GM23338 (cell line): ENCODE results near the gene SIRPB1. TPM values are rescaled to one million over a fixed set of nuclear protein-coding genes. Genes with fewer than 3 reads are reported as not detected.

Source experiments
- ATAC-seq: fragments of 200-7000 bp; cut with Tn5 transposase; 3 replicates; pipeline ENCODE4 v1.9.1; 2020
- DNase-seq: peaks from one replicate; pipeline ENCODE4 v3.0.0-alpha.2; 2015; ENCODE audit warnings: low spot score
- H2AFZ ChIP-seq: fragments of 200-600 bp; sonication (generic); 2 replicates; pipeline ENCODE4 v1.8.0; 2016; ENCODE audit warnings: antibody characterized with exemption, mild to moderate bottlenecking, moderate library complexity
- H3F3A ChIP-seq: fragments of 200-600 bp; sonication (generic); replicated peaks from 2 replicates; pipeline ENCODE4 v1.8.0; 2017; ENCODE audit warnings: antibody characterized with exemption, mixed run types, low read depth
- H3K27ac ChIP-seq: fragments of 200-600 bp; sonication (generic); 2 replicates; pipeline ENCODE4 v1.6.1; 2016; ENCODE audit warnings: low read depth
- H3K27me3 ChIP-seq: fragments of 200-600 bp; sonication (generic); 2 replicates; pipeline ENCODE4 v1.8.0; 2016; ENCODE audit warnings: mild to moderate bottlenecking, mixed run types, moderate library complexity; ENCODE audit not compliant: insufficient read depth
- H3K36me3 ChIP-seq: fragments of 200-600 bp; sonication (generic); 2 replicates; pipeline ENCODE4 v1.8.0; 2016; ENCODE audit warnings: mild to moderate bottlenecking; ENCODE audit not compliant: insufficient read depth
- H3K4me1 ChIP-seq: fragments of 200-600 bp; sonication (generic); 2 replicates; pipeline ENCODE4 v1.8.0; 2016; ENCODE audit warnings: mild to moderate bottlenecking, moderate library complexity; ENCODE audit not compliant: insufficient read depth
- H3K4me2 ChIP-seq: fragments of 200-600 bp; sonication (generic); 2 replicates; pipeline ENCODE4 v1.7.1; 2017; ENCODE audit warnings: mixed run types
- H3K4me3 ChIP-seq: fragments of 200-600 bp; sonication (generic); 2 replicates; pipeline ENCODE4 v1.6.1; 2016; ENCODE audit warnings: mixed run types
- H3K79me2 ChIP-seq: fragments of 200-600 bp; sonication (generic); replicated peaks from 2 replicates; pipeline ENCODE4 v1.8.0; 2017; ENCODE audit warnings: mild to moderate bottlenecking; ENCODE audit not compliant: insufficient read depth
- H3K9me2 ChIP-seq: fragments of 200-600 bp; sonication (generic); 2 replicates; pipeline ENCODE4 v1.8.0; 2017; ENCODE audit not compliant: insufficient read depth
- H4K20me1 ChIP-seq: fragments of 200-600 bp; sonication (generic); replicated peaks from 2 replicates; pipeline ENCODE4 v1.8.0; 2017; ENCODE audit warnings: mild to moderate bottlenecking; ENCODE audit not compliant: insufficient read depth
- H3K27ac Mint-ChIP-seq: 2 replicates; pipeline ENCODE4 v1.8.0; 2020; ENCODE audit warnings: inconsistent platforms, mild to moderate bottlenecking, moderate library complexity, mixed read lengths
- H3K27me3 Mint-ChIP-seq: 3 replicates; pipeline ENCODE4 v1.8.0; 2022; ENCODE audit warnings: low read depth, mild to moderate bottlenecking, moderate library complexity, mixed read lengths, inconsistent platforms; ENCODE audit not compliant: insufficient read depth, poor library complexity
- H3K36me3 Mint-ChIP-seq: 3 replicates; pipeline ENCODE4 v1.8.0; 2021; ENCODE audit warnings: low read depth, mild to moderate bottlenecking, inconsistent platforms, moderate library complexity, mixed read lengths
- H3K4me1 Mint-ChIP-seq: 3 replicates; pipeline ENCODE4 v1.8.0; 2020; ENCODE audit warnings: mild to moderate bottlenecking, inconsistent platforms, mixed read lengths
- H3K4me3 Mint-ChIP-seq: 3 replicates; pipeline ENCODE4 v1.8.0; 2021; ENCODE audit warnings: moderate library complexity, mild to moderate bottlenecking, inconsistent platforms, mixed read lengths
- H3K9me3 Mint-ChIP-seq: 3 replicates; pipeline ENCODE4 v1.8.0; 2020; ENCODE audit warnings: moderate library complexity, mild to moderate bottlenecking, inconsistent platforms, mixed read lengths
- CREB1 ChIP-seq: fragments of 250-450 bp; sonication (Bioruptor Pico); IDR thresholded peaks from 2 replicates; pipeline ENCODE4 v1.5.0; 2020; ENCODE audit warnings: low read depth, mild to moderate bottlenecking, moderate library complexity
- CTCF ChIP-seq, 2 experiments: fragments of 200-600 bp in 1 of 2; sonication (generic) in 1 of 2; conservative IDR thresholded peaks; 2 replicates each; pipeline versions ENCODE4 v1.5.1 to v1.6.1; 2016 to 2017; ENCODE audit warnings: antibody characterized with exemption in 2 of 2, low read depth in 2 of 2, mild to moderate bottlenecking in 2 of 2, moderate library complexity in 1 of 2
- ETS1 ChIP-seq: IDR thresholded peaks from 2 replicates; pipeline ENCODE4 v1.6.1; 2016; ENCODE audit warnings: antibody characterized with exemption
- EZH2 ChIP-seq: fragments of 200-600 bp; sonication (generic); IDR thresholded peaks from one replicate; pipeline ENCODE4 v1.8.0; 2017; ENCODE audit warnings: antibody characterized with exemption, mild to moderate bottlenecking, low read depth; ENCODE audit not compliant: unreplicated experiment
- EZH2phosphoT487 ChIP-seq: fragments of 200-600 bp; sonication (generic); IDR thresholded peaks from one replicate; pipeline ENCODE4 v1.8.1; 2018; ENCODE audit warnings: antibody characterized with exemption; ENCODE audit not compliant: unreplicated experiment
- JUNB ChIP-seq: IDR thresholded peaks from one replicate; pipeline ENCODE4 v1.6.1; 2016; ENCODE audit warnings: antibody characterized with exemption; ENCODE audit not compliant: unreplicated experiment
- NANOG ChIP-seq: IDR thresholded peaks from 2 replicates; pipeline ENCODE4 v1.6.1; 2016; ENCODE audit warnings: antibody characterized with exemption, borderline replicate concordance
- POLR2AphosphoS5 ChIP-seq: IDR thresholded peaks from 2 replicates; pipeline ENCODE4 v1.6.1; 2016; ENCODE audit warnings: antibody characterized with exemption, low read depth
- STAT1 ChIP-seq: IDR thresholded peaks from one replicate; pipeline ENCODE4 v1.6.1; 2016; ENCODE audit warnings: antibody characterized with exemption; ENCODE audit not compliant: unreplicated experiment
- ZNF114 ChIP-seq: fragments of 250-450 bp; sonication (Bioruptor Pico); IDR thresholded peaks from 2 replicates; pipeline ENCODE4 v1.5.0; 2020; ENCODE audit warnings: mild to moderate bottlenecking, moderate library complexity
- ZNF331 ChIP-seq: fragments of 250-450 bp; sonication (Bioruptor Pico); IDR thresholded peaks from 2 replicates; pipeline ENCODE4 v1.5.0; 2020; ENCODE audit warnings: low read depth, mild to moderate bottlenecking, moderate library complexity
- polyA plus RNA-seq: library from polyadenylated mRNA; unstranded; fragments of >200 nt; fragmentation: Nextera tagmentation; extraction: Ambion mirVana; gene quantifications from 2 replicates; pipeline ENCODE4 v1.2.1, GENCODE V29; 2016
- total RNA-seq: library from RNA; depleted of rRNA; stranded (reverse); fragments of >200 nt; shearing (Covaris generic); gene quantifications from 2 replicates; pipeline ENCODE4 v1.2.3, GENCODE V29; 2014
- TF ChIP-seq, protein P1 (sequence below): IDR thresholded peaks from one replicate; pipeline ENCODE4 v1.6.1; 2018; ENCODE audit warnings: antibody characterized with exemption; ENCODE audit not compliant: unreplicated experiment
- TF ChIP-seq, protein P2 (sequence below): fragments of 250-450 bp; sonication (Bioruptor Pico); IDR thresholded peaks from 2 replicates; pipeline ENCODE4 v1.5.0; 2020; ENCODE audit warnings: mild to moderate bottlenecking, moderate library complexity

Gene SIRPB1
- total and polyA plus RNA-seq, 2 experiments from 2014 or later, result not detected

GRCh38 chr20:1628621-1629020 is 8.8 kb upstream of the SIRPB1 start:
- Histone ChIP-seq H3K4me3 (no peak overlapping the region), H3K4me1 (peaks cover 18% of the 10 kb centered on the region), H3K36me3 (no peaks in the 10 kb centered on the region), H3K27me3 (no peaks in the 10 kb centered on the region), H3K79me2 (no peaks in the 10 kb centered on the region), H3F3A (no peaks in the 10 kb centered on the region), H3K27ac (no peak overlapping the region), H3K4me2 (no peak overlapping the region), H3K9me2 (peaks cover 3% of the 10 kb centered on the region; the same call in 1 of the 2 replicates), H4K20me1 (no peaks in the 10 kb centered on the region), H2AFZ (no peak overlapping the region)
- DNase-seq (no peak), ATAC-seq (no peak)
- Mint-ChIP-seq H3K4me1 (peaks cover 32% of the 10 kb centered on the region), H3K36me3 (no peaks in the 10 kb centered on the region), H3K9me3 (no peaks in the 10 kb centered on the region), H3K4me3 (no peak overlapping the region; the same call in 2 of the 3 replicates), H3K27me3 (peaks cover 9% of the 10 kb centered on the region), H3K27ac (no peak overlapping the region)
- TF ChIP-seq ETS1, result no peak
- no peak for TF ChIP-seq EZH2
- TF ChIP-seq, protein P1, sequence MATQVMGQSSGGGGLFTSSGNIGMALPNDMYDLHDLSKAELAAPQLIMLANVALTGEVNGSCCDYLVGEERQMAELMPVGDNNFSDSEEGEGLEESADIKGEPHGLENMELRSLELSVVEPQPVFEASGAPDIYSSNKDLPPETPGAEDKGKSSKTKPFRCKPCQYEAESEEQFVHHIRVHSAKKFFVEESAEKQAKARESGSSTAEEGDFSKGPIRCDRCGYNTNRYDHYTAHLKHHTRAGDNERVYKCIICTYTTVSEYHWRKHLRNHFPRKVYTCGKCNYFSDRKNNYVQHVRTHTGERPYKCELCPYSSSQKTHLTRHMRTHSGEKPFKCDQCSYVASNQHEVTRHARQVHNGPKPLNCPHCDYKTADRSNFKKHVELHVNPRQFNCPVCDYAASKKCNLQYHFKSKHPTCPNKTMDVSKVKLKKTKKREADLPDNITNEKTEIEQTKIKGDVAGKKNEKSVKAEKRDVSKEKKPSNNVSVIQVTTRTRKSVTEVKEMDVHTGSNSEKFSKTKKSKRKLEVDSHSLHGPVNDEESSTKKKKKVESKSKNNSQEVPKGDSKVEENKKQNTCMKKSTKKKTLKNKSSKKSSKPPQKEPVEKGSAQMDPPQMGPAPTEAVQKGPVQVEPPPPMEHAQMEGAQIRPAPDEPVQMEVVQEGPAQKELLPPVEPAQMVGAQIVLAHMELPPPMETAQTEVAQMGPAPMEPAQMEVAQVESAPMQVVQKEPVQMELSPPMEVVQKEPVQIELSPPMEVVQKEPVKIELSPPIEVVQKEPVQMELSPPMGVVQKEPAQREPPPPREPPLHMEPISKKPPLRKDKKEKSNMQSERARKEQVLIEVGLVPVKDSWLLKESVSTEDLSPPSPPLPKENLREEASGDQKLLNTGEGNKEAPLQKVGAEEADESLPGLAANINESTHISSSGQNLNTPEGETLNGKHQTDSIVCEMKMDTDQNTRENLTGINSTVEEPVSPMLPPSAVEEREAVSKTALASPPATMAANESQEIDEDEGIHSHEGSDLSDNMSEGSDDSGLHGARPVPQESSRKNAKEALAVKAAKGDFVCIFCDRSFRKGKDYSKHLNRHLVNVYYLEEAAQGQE, result no peak
- TF ChIP-seq STAT1, result no peak
- TF ChIP-seq, protein P2, sequence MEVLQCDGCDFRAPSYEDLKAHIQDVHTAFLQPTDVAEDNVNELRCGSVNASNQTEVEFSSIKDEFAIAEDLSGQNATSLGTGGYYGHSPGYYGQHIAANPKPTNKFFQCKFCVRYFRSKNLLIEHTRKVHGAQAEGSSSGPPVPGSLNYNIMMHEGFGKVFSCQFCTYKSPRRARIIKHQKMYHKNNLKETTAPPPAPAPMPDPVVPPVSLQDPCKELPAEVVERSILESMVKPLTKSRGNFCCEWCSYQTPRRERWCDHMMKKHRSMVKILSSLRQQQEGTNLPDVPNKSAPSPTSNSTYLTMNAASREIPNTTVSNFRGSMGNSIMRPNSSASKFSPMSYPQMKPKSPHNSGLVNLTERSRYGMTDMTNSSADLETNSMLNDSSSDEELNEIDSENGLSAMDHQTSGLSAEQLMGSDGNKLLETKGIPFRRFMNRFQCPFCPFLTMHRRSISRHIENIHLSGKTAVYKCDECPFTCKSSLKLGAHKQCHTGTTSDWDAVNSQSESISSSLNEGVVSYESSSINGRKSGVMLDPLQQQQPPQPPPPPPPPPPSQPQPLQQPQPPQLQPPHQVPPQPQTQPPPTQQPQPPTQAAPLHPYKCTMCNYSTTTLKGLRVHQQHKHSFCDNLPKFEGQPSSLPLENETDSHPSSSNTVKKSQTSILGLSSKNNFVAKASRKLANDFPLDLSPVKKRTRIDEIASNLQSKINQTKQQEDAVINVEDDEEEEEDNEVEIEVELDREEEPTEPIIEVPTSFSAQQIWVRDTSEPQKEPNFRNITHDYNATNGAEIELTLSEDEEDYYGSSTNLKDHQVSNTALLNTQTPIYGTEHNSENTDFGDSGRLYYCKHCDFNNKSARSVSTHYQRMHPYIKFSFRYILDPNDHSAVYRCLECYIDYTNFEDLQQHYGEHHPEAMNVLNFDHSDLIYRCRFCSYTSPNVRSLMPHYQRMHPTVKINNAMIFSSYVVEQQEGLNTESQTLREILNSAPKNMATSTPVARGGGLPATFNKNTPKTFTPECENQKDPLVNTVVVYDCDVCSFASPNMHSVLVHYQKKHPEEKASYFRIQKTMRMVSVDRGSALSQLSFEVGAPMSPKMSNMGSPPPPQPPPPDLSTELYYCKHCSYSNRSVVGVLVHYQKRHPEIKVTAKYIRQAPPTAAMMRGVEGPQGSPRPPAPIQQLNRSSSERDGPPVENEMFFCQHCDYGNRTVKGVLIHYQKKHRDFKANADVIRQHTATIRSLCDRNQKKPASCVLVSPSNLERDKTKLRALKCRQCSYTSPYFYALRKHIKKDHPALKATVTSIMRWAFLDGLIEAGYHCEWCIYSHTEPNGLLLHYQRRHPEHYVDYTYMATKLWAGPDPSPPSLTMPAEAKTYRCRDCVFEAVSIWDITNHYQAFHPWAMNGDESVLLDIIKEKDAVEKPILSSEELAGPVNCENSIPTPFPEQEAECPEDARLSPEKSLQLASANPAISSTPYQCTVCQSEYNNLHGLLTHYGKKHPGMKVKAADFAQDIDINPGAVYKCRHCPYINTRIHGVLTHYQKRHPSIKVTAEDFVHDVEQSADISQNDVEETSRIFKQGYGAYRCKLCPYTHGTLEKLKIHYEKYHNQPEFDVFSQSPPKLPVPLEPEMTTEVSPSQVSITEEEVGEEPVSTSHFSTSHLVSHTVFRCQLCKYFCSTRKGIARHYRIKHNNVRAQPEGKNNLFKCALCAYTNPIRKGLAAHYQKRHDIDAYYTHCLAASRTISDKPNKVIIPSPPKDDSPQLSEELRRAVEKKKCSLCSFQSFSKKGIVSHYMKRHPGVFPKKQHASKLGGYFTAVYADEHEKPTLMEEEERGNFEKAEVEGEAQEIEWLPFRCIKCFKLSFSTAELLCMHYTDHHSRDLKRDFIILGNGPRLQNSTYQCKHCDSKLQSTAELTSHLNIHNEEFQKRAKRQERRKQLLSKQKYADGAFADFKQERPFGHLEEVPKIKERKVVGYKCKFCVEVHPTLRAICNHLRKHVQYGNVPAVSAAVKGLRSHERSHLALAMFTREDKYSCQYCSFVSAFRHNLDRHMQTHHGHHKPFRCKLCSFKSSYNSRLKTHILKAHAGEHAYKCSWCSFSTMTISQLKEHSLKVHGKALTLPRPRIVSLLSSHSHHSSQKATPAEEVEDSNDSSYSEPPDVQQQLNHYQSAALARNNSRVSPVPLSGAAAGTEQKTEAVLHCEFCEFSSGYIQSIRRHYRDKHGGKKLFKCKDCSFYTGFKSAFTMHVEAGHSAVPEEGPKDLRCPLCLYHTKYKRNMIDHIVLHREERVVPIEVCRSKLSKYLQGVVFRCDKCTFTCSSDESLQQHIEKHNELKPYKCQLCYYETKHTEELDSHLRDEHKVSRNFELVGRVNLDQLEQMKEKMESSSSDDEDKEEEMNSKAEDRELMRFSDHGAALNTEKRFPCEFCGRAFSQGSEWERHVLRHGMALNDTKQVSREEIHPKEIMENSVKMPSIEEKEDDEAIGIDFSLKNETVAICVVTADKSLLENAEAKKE (CRISPR knock-in tag), result no peak
- no peak for TF ChIP-seq ZNF114 (CRISPR knock-in tag)
- no peak for TF ChIP-seq NANOG
- TF ChIP-seq JUNB, result no peak
- no peak for TF ChIP-seq CREB1 (CRISPR knock-in tag)
- no peak for TF ChIP-seq POLR2AphosphoS5
- TF ChIP-seq EZH2phosphoT487, result no peak
- no peak for TF ChIP-seq ZNF331 (CRISPR knock-in tag)
- no peak for TF ChIP-seq CTCF (conservative IDR thresholded peaks at IDR 0.05; ENCODE audit: low read depth in 2 of 2)
